Pons (tissue), 1 donor: ENCODE data around the gene PARM1.

Experiments
- DNase-seq: peaks from one replicate; pipeline ENCODE4 v3.0.0-alpha.2; 2016; ENCODE audit warnings: low spot score

PARM1 gene

GRCh38 chr4:75087416-75087815 is 154.5 kb downstream of the PARM1 start:
- no peak for DNase-seq

- DNase-seq, result no peak
Measured at GRCh38 chr4:75087865-75088264, 154.9 kb downstream of the PARM1 start.

GRCh38 chr4:75089206-75089605 is 156.3 kb downstream of the PARM1 start:
- no peak for DNase-seq

GRCh38 chr4:75099321-75099720 is 166.4 kb downstream of the PARM1 start:
- DNase-seq, result no peak
